Measurements from ENCODE around the gene AFMID. TPM values are rescaled to one million over a fixed set of nuclear protein-coding genes. Genes with fewer than 3 reads are reported as not detected.

The AFMID gene
- total and polyA plus RNA-seq, 9 of the 15 experiments (the other 6 are each of a cell fraction or from before 2014, with no cell fraction given): 62.1 to 188 (median 74.4) TPM

- BruUV-seq (replicated peaks): no TSS peak
- in situ Hi-C loops (cut with MboI): no loop called here
- Histone ChIP-seq H3K4me1 (replicated peaks in 1 of 2; ENCODE audit: control insufficient read depth in 2 of 2, insufficient read depth in 2 of 2, low read length in 2 of 2) (peaks cover 7 to 40% of the 10 kb centered on the region in 2 experiments), H3K9ac (ENCODE audit: insufficient read depth in 1 of 2, low read depth in 2 of 2, low read length in 2 of 2) (peak overlapping the region in 1 of 2 experiments; percentile 36; a peak in 1 of 4 replicates), H3K4me3 (no peak overlapping the region), H3K79me2 (ENCODE audit: control insufficient read depth, insufficient read depth, low read length) (peaks cover 20% of the 10 kb centered on the region), H4K20me1 (replicated peaks; ENCODE audit: control insufficient read depth, insufficient read depth, low read length) (no peaks in the 10 kb centered on the region; the same call in 1 of the 2 replicates), H3K9me1 (ENCODE audit: control insufficient read depth, insufficient read depth, low read length) (no peaks in the 10 kb centered on the region), H3K9me3 (replicated peaks; ENCODE audit: control insufficient read depth, insufficient read depth, low read depth, low read length) (no peaks in the 10 kb centered on the region), H3K4me2 (ENCODE audit: insufficient read depth, low read length) (no peak overlapping the region), H2AFZ (ENCODE audit: low read depth, low read length) (no peak overlapping the region), H3K27me3 (ENCODE audit: control insufficient read depth in 2 of 2, insufficient read depth in 2 of 2, low read length in 2 of 2) (no peaks in the 10 kb centered on the region), H3K36me3 (ENCODE audit: control insufficient read depth, insufficient read depth, low read length) (peaks cover 95% of the 10 kb centered on the region; the same call in 2 of the 3 replicates), H3K27ac (ENCODE audit: extremely low read depth, low read depth, low read length) (no peak overlapping the region)
- ChIA-PET CTCF (ENCODE audit: low intra/inter-chr PET ratio) (no interaction called here), POLR2A (interaction anchor here (0.8 to 1.1 kb wide), 3 partner anchors 10 to 68 kb away, joined by 3 to 4 read pairs (median 3); no protein-coding TSS in a partner anchor)
- no peak for TF ChIP-seq PATZ1 (CRISPR knock-in tag; IDR thresholded peaks at IDR 0.05; ENCODE audit: borderline replicate concordance)
- TF ChIP-seq HIVEP1 (CRISPR knock-in tag; IDR thresholded peaks at IDR 0.05): no peak
- TF ChIP-seq POLR2G (IDR thresholded peaks at IDR 0.05; ENCODE audit: low read depth, low read length): peak; percentile 48; the same call in 1 of the 2 replicates
- peak; percentile 64 for TF ChIP-seq RBFOX2 (IDR thresholded peaks at IDR 0.05; ENCODE audit: low read depth, low read length)
- TF ChIP-seq, protein P1, sequence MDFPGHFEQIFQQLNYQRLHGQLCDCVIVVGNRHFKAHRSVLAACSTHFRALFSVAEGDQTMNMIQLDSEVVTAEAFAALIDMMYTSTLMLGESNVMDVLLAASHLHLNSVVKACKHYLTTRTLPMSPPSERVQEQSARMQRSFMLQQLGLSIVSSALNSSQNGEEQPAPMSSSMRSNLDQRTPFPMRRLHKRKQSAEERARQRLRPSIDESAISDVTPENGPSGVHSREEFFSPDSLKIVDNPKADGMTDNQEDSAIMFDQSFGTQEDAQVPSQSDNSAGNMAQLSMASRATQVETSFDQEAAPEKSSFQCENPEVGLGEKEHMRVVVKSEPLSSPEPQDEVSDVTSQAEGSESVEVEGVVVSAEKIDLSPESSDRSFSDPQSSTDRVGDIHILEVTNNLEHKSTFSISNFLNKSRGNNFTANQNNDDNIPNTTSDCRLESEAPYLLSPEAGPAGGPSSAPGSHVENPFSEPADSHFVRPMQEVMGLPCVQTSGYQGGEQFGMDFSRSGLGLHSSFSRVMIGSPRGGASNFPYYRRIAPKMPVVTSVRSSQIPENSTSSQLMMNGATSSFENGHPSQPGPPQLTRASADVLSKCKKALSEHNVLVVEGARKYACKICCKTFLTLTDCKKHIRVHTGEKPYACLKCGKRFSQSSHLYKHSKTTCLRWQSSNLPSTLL (IDR thresholded peaks at IDR 0.05): no peak
- WGBS (ENCODE audit: insufficient coverage, low coverage, missing lambda C conversion rate): 95% methylated on average over 15 of the region's 17 CpGs
- FAIRE-seq (no peak), ATAC-seq (no peak), DNase-seq (ENCODE audit: extremely low read depth in 1 of 4, low spot score in 3 of 4) (no peak)
- intact Hi-C loops (cut with micrococcal nuclease): loop anchor here (5.0 kb wide), 1 partner anchor 37 kb away; no protein-coding TSS in a partner anchor
These were observed 7.8 kb upstream of the AFMID start for GRCh38 chr17:78179372-78179771.
